Measurements from ENCODE around the gene FHDC1.

FHDC1 gene

DNA sequence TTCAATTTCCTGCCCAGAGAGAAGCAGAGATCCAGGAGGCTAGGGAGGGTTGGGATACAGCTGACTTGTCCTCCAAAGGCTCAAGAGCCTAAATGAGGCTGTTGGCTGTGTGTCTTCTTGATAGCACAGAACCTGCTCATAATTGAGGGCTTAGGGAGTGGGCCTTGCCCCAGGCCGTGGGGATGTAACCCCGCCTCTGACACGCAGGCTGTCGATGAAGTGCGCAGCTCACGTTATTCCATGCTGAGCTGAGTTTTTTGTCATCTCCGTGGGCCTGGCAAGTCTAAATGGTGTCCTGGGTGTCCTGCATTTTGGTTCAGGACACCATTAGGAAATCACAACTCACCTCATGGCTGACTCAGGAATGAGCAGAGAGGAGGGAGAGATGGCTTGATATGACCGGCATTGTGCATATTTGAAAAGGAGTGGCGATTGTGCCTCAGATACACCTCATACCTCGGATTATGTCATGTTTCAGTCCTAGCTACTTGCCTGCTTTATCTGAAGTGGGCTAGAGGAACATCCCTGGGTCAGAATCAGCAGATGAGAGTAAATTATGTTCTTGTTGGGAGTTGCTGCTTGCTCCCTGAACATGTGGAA lies 43.7 kb downstream of the FHDC1 start:
- no peak for DNase-seq (ENCODE audit: insufficient read length, low spot score)
- no peak for FAIRE-seq
- TF ChIP-seq, protein P1, sequence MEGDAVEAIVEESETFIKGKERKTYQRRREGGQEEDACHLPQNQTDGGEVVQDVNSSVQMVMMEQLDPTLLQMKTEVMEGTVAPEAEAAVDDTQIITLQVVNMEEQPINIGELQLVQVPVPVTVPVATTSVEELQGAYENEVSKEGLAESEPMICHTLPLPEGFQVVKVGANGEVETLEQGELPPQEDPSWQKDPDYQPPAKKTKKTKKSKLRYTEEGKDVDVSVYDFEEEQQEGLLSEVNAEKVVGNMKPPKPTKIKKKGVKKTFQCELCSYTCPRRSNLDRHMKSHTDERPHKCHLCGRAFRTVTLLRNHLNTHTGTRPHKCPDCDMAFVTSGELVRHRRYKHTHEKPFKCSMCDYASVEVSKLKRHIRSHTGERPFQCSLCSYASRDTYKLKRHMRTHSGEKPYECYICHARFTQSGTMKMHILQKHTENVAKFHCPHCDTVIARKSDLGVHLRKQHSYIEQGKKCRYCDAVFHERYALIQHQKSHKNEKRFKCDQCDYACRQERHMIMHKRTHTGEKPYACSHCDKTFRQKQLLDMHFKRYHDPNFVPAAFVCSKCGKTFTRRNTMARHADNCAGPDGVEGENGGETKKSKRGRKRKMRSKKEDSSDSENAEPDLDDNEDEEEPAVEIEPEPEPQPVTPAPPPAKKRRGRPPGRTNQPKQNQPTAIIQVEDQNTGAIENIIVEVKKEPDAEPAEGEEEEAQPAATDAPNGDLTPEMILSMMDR (IDR thresholded peaks at IDR 0.05; ENCODE audit: insufficient read depth, missing control alignments), result no peak

DNA sequence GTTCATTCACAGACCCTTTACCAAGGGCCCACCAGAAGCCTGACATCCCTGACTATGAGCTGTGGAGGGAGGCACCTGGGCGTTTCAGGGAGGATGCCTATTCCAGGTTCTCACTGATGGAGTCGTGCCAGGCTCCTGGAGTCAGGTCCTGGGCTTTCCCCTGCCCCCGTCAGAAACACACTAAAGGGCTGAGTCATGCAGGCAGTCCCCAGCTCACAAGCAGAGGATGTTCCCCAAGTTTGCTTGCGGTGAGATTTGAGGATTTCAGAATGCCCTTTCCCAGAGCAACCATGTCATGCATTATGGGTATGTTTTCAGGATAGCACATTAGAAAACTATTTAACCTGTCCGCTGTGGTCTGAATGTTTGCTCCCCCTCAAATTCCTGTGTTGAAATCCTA lies 45.2 kb downstream of the FHDC1 start:
- FAIRE-seq (no peak), DNase-seq (ENCODE audit: insufficient read length, low spot score) (no peak)
- TF ChIP-seq, protein P1 (IDR thresholded peaks at IDR 0.05; ENCODE audit: insufficient read depth, missing control alignments), result no peak

DNA sequence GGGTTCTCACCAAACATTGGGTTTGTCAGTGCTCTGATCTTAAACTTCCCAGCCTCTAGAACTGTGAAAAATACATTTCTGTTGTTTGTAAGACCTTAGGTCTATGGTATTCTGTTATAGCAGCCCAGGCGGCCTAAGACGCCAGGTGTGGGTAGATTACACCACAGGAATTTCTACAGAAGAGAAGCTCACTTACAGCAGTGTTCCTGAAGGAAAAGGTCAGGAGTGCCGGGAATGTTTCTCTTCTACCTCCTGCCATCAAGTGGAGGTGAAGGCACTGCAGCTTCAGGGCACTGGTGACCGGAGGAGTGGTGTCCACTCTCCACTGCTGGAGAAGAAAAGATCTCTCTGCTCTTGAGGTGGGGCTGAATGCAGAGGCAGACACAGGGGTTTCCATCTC lies 45.7 kb downstream of the FHDC1 start:
- DNase-seq (ENCODE audit: insufficient read length, low spot score) (no peak), FAIRE-seq (no peak)
- TF ChIP-seq, protein P1 (IDR thresholded peaks at IDR 0.05; ENCODE audit: insufficient read depth, missing control alignments), result no peak

DNA sequence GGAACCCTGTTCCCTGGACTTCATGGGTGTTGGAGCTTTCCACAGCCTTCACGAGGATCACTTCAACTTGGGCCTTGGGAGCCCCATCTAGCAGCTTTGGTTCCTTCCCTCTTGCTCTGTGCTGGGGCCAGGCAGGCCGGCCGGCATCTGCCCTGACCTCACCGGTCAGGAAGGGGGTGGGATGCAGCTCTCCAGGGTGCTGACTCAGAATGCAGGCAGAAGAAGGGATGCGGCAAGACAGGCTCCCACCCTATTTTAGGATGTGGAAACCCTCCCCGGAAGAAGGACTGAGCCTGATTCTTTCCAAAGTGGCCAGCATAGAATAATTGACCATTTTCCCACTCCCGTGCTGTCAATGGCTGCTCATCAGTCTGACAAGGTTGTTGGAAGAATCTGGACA lies 47.1 kb downstream of the FHDC1 start:
- FAIRE-seq (no peak), DNase-seq (ENCODE audit: insufficient read length, low spot score) (no peak)
- TF ChIP-seq, protein P1 (IDR thresholded peaks at IDR 0.05; ENCODE audit: insufficient read depth, missing control alignments), result no peak

DNA sequence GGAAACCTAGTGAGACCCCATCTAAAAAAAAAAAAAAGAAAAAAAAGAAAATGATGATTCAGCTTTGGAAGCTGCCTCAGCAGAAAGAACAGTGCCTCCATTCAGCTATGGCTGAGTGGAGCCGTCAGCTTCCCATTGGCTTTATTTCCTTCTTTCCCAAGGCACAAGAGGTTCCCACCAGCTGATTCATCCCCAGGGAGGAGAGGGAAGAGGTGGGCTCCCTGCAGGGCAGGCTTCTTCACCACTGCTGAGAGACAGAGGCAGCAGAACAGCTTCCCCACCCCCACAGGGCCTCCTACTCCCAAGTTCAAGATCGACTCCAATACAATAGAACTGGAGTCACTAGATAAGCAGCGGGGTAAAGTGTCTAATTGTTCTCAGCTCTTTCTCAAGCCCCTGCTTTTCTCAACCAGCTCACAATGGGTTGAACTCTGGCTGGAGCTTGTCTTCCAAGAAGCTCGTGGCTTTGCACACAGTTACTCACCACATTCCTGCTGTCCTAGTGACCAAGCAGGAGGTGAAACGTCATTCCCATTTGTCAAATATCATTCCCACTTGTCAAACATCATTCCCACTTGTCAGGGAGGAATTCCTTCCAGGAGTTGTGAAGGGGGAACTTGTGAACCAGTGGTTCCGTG lies 47.8 kb downstream of the FHDC1 start:
- TF ChIP-seq, protein P1 (IDR thresholded peaks at IDR 0.05; ENCODE audit: insufficient read depth, missing control alignments), result no peak
- no peak for FAIRE-seq
- DNase-seq (ENCODE audit: insufficient read length, low spot score), result no peak

DNA sequence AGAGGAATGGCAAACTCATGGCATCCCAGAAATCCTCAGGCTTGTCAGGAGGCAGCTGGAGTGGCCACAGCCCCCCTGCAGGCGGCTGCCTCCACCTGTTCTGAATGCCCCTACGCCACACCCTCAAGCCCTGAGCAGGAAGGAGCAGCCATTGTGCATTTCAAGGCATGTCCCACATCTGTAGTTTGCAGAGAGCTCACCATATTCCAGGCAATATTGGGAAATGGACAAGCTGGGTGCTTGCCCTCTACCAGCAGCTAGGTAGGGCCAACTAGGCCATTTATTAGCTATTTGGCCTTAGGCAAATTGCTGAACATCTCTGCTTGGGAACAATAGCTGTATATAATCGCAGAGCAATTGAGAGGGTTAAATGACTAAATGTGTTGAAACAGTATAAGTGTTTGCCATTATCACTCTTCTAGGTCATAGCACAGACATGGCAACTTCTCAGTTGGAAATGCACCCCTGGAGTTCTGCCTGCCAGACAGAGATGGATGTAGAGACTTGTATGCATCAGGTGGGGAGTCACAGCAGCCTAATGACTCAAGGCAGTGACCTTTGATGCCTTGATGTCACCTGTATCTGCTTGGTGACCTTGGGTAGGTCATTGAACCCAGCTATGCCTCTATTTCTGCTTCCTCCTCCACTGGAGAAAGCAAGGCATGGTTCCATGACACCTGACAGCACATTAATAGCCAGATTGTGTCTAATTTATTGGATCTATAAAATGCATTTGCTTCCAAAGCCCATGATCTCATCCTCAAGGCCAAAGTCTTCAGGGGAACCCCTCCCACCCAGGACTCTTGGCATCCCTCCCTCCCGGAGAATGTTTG lies 52.8 kb downstream of the FHDC1 start:
- FAIRE-seq (no peak), DNase-seq (ENCODE audit: insufficient read length, low spot score) (no peak)
- TF ChIP-seq, protein P1 (IDR thresholded peaks at IDR 0.05; ENCODE audit: insufficient read depth, missing control alignments), result no peak
